ENCODE results near the gene ITPRID2.

ITPRID2 gene

GRCh38 chr2:181891258-181891965 is at the start of gene ITPRID2:
Gene ITPRID2 (plus strand): TSS chr2:181891730. CDS start chr2:181892067, 337 bp downstream.
- peak; percentile 91 for DNase-seq

- no peak for DNase-seq
These were observed 46.8 kb upstream of the ITPRID2 start for GRCh38 chr2:181844551-181845290.

- DNase-seq, result no peak
These were observed 44.9 kb upstream of the ITPRID2 start for GRCh38 chr2:181846399-181847197.

GRCh38 chr2:181847198-181847556 is 44.4 kb upstream of the ITPRID2 start:
- DNase-seq, result no peak

- no peak for DNase-seq
These were observed 43.8 kb upstream of the ITPRID2 start for GRCh38 chr2:181847702-181848101.

- no peak for DNase-seq
These were observed 43.2 kb upstream of the ITPRID2 start for GRCh38 chr2:181848261-181848886.

- DNase-seq, result no peak
These were observed 41.9 kb upstream of the ITPRID2 start for GRCh38 chr2:181849601-181850000.

GRCh38 chr2:181850936-181851560 is 40.5 kb upstream of the ITPRID2 start:
- no peak for DNase-seq

GRCh38 chr2:181851726-181852125 is 39.8 kb upstream of the ITPRID2 start:
- DNase-seq, result no peak

GRCh38 chr2:181853696-181854095 is 37.8 kb upstream of the ITPRID2 start:
- no peak for DNase-seq

- no peak for DNase-seq
These were observed 34.0 kb upstream of the ITPRID2 start for GRCh38 chr2:181857483-181857882.

- DNase-seq, result no peak
These were observed 32.9 kb upstream of the ITPRID2 start for GRCh38 chr2:181858600-181858999.

- DNase-seq, result no peak
These were observed 32.4 kb upstream of the ITPRID2 start for GRCh38 chr2:181859123-181859522.

GRCh38 chr2:181859803-181860202 is 31.7 kb upstream of the ITPRID2 start:
- no peak for DNase-seq

- no peak for DNase-seq
These were observed 30.2 kb upstream of the ITPRID2 start for GRCh38 chr2:181861379-181861778.

GRCh38 chr2:181862583-181863281 is 28.8 kb upstream of the ITPRID2 start:
- no peak for DNase-seq

GRCh38 chr2:181872178-181872577 is 19.4 kb upstream of the ITPRID2 start:
- DNase-seq, result no peak

- no peak for DNase-seq
These were observed 14.9 kb upstream of the ITPRID2 start for GRCh38 chr2:181876614-181877063.

GRCh38 chr2:181877181-181877664 is 14.3 kb upstream of the ITPRID2 start:
- no peak for DNase-seq

GRCh38 chr2:181878448-181878847 is 13.1 kb upstream of the ITPRID2 start:
- DNase-seq, result no peak

- no peak for DNase-seq
These were observed 12.2 kb upstream of the ITPRID2 start for GRCh38 chr2:181879295-181879694.
